Measurements from ENCODE around the gene EXOC6B. TPM values are rescaled to one million over a fixed set of nuclear protein-coding genes. Genes with fewer than 3 reads are reported as not detected.

EXOC6B gene
- polyA plus RNA-seq, 2 of the 4 experiments (the other 2 are of a cell fraction) = 15.5 to 24.7 TPM

- Histone ChIP-seq H3K4me3 (no peak overlapping the region), H3K4me2 (no peak overlapping the region), H3K9me3 (no peaks in the 10 kb centered on the region), H3K4me1 (no peaks in the 10 kb centered on the region), H3K27ac (no peak overlapping the region)
- TF ChIP-seq HMGXB4 (CRISPR knock-in tag; IDR thresholded peaks at IDR 0.05; ENCODE audit: borderline replicate concordance) (no peak), HES2 (IDR thresholded peaks at IDR 0.05) (no peak), NFE2L2 (conservative IDR thresholded peaks at IDR 0.05; ENCODE audit: low read length) (no peak), E2F6 (IDR thresholded peaks at IDR 0.05; ENCODE audit: borderline replicate concordance, low read depth) (no peak), EHF (CRISPR knock-in tag; IDR thresholded peaks at IDR 0.05) (no peak), MYC (IDR thresholded peaks at IDR 0.05; ENCODE audit: borderline replicate concordance, low read length) (no peak), FOXS1 (CRISPR knock-in tag; IDR thresholded peaks at IDR 0.05) (no peak), MAZ (IDR thresholded peaks at IDR 0.05; ENCODE audit: borderline replicate concordance, low read depth, low read length) (no peak), ZSCAN20 (CRISPR knock-in tag; IDR thresholded peaks at IDR 0.05) (no peak), BHLHE40 (IDR thresholded peaks at IDR 0.05; ENCODE audit: low read depth, low read length) (no peak), RFX5 (IDR thresholded peaks at IDR 0.05) (no peak)
- DNase-seq (ENCODE audit: low read depth in 1 of 2, low spot score in 1 of 2) (no peak), FAIRE-seq (no peak), ATAC-seq (no peak)
- 93% methylated on average over 2 of the region's 2 CpGs for whole genome bisulfite sequencing (ENCODE audit: missing lambda C conversion rate)
- POLR2A ChIA-PET = no interaction called here
- CTCF ChIA-PET = interaction anchor here (0.6 to 0.8 kb wide), 2 partner anchors 33 to 608 kb away, joined by 3 read pairs; no protein-coding TSS in a partner anchor
Measured at GRCh38 chr2:72483346-72483745, 342.5 kb downstream of the EXOC6B start.

GRCh38 chr2:72475246-72475645, 350.6 kb downstream of the EXOC6B start:
- no peak overlapping the region for H3K4me2 ChIP-seq
- no peak for TF ChIP-seq EHMT2 (IDR thresholded peaks at IDR 0.05; ENCODE audit: low read depth)
- no peak for TF ChIP-seq KDM5A (IDR thresholded peaks at IDR 0.05)
- TF ChIP-seq E2F6 (IDR thresholded peaks at IDR 0.05; ENCODE audit: borderline replicate concordance, low read depth) = no peak
- TF ChIP-seq KDM1A (IDR thresholded peaks at IDR 0.05; ENCODE audit: low read depth) = no peak
- TF ChIP-seq RAD21 (conservative IDR thresholded peaks at IDR 0.05 in 1 of 2, IDR thresholded peaks at IDR 0.05 in 1 of 2) = no peak
- no peak for TF ChIP-seq NPAS2 (CRISPR knock-in tag; IDR thresholded peaks at IDR 0.05; ENCODE audit: borderline replicate concordance)
- no peak for TF ChIP-seq MYC (IDR thresholded peaks at IDR 0.05; ENCODE audit: borderline replicate concordance, low read length)
- TF ChIP-seq CHD4 (IDR thresholded peaks at IDR 0.05; ENCODE audit: borderline replicate concordance) = no peak
- H3K4me1 ChIP-seq = no peaks in the 10 kb centered on the region
- peak in 1 of 2 experiments; percentile 6 for DNase-seq (ENCODE audit: low read depth in 1 of 2, low spot score in 1 of 2)
- H3K27ac ChIP-seq = no peak overlapping the region
- ChIA-PET POLR2A (no interaction called here), CTCF (interaction anchor here (0.5 to 1.6 kb wide), 5 partner anchors 10 to 629 kb away, joined by 3 to 4 read pairs (median 4); no protein-coding TSS in a partner anchor)
- peaks cover 35% of the 10 kb centered on the region for H3K9me3 ChIP-seq
- no peak overlapping the region for H3K4me3 ChIP-seq
- ATAC-seq = no peak
- 69% methylated on average over 3 of the region's 3 CpGs for WGBS (ENCODE audit: missing lambda C conversion rate)
- FAIRE-seq = no peak

GRCh38 chr2:72457801-72458516, 367.9 kb downstream of the EXOC6B start:
- no peak overlapping the region for H3K4me2 ChIP-seq
- ChIA-PET POLR2A (no interaction called here), CTCF (no interaction called here)
- FAIRE-seq = no peak
- no peak for TF ChIP-seq ESRRA (IDR thresholded peaks at IDR 0.05; ENCODE audit: borderline replicate concordance, low read length)
- TF ChIP-seq CHD4 (IDR thresholded peaks at IDR 0.05; ENCODE audit: borderline replicate concordance) = no peak
- no peak for TF ChIP-seq HOXB13 (CRISPR knock-in tag; IDR thresholded peaks at IDR 0.05; ENCODE audit: low read depth)
- H3K27ac ChIP-seq = no peak overlapping the region
- H3K9me3 ChIP-seq = peaks cover 12% of the 10 kb centered on the region
- ATAC-seq = no peak
- DNase-seq (ENCODE audit: low read depth in 1 of 2, low spot score in 1 of 2) = no peak
- no peaks in the 10 kb centered on the region for H3K4me1 ChIP-seq
- WGBS (ENCODE audit: missing lambda C conversion rate) = 84% methylated on average over 6 of the region's 6 CpGs
- H3K4me3 ChIP-seq = no peak overlapping the region
